ENCODE results near the gene DKC1.
"Not testable (repeated sequence)": the region's sequence is repeated elsewhere in the genome, so short reads cannot be mapped to it uniquely, and the experiment has no call there.

DKC1 gene

GRCh38 chrX:154785716-154786115, 23.1 kb downstream of the DKC1 start:
- DNase-seq (ENCODE audit: low spot score) (no peak), FAIRE-seq (no peak)

- DNase-seq (ENCODE audit: low spot score): peak; percentile 78
- peak; percentile 99 for FAIRE-seq
These were observed 28.8 kb downstream of the DKC1 start for GRCh38 chrX:154791467-154791866.

GRCh38 chrX:154791939-154792338, 29.3 kb downstream of the DKC1 start:
- FAIRE-seq: no peak
- DNase-seq (ENCODE audit: low spot score): peak; percentile 25

GRCh38 chrX:154793084-154793795, 30.6 kb downstream of the DKC1 start:
- DNase-seq (ENCODE audit: low spot score) (no peak), FAIRE-seq (no peak)

GRCh38 chrX:154795016-154795415, 32.4 kb downstream of the DKC1 start:
- peak; percentile 12 for FAIRE-seq
- DNase-seq (ENCODE audit: low spot score): no peak

- peak; percentile 93 for FAIRE-seq
These were observed 34.3 kb downstream of the DKC1 start for GRCh38 chrX:154797006-154797405.

GRCh38 chrX:154799556-154800348, 37.1 kb downstream of the DKC1 start:
- peak; percentile 28 for DNase-seq (ENCODE audit: low spot score)
- no peak for FAIRE-seq

More at GRCh38 chrX:154797006-154797405, 34.3 kb downstream of the DKC1 start:
- peak; percentile 58 for DNase-seq (ENCODE audit: low spot score)

GRCh38 chrX:154800478-154801210, 38.0 kb downstream of the DKC1 start:
- DNase-seq (ENCODE audit: low spot score) (peak; percentile 3), FAIRE-seq (peak; percentile 5)

GRCh38 chrX:154802947-154803346, 40.3 kb downstream of the DKC1 start:
- no peak for DNase-seq (ENCODE audit: low spot score)
- FAIRE-seq: no peak

- no peak for FAIRE-seq
- DNase-seq (ENCODE audit: low spot score): no peak
These were observed 41.7 kb downstream of the DKC1 start for GRCh38 chrX:154804261-154804956.

GRCh38 chrX:154804957-154805695, 42.5 kb downstream of the DKC1 start, which contains the start of gene MPP1:
Gene MPP1, minus strand, starts transcription at chrX:154805485. Its CDS starts 112 bp downstream, at chrX:154805373.
- FAIRE-seq (no peak), DNase-seq (ENCODE audit: low spot score) (peak; percentile 61)

- peak; percentile 5 for DNase-seq (ENCODE audit: low spot score)
- FAIRE-seq: no peak
These were observed 43.0 kb downstream of the DKC1 start for GRCh38 chrX:154805696-154806091.

GRCh38 chrX:154806837-154807501, 44.3 kb downstream of the DKC1 start:
- no peak for DNase-seq (ENCODE audit: low spot score)
- FAIRE-seq: no peak

- DNase-seq (ENCODE audit: low spot score) (no peak), FAIRE-seq (no peak)
These were observed 47.4 kb downstream of the DKC1 start for GRCh38 chrX:154809939-154810665.

- no peak for FAIRE-seq
These were observed 49.9 kb downstream of the DKC1 start for GRCh38 chrX:154812341-154813101.

GRCh38 chrX:154813801-154814200, 51.1 kb downstream of the DKC1 start:
- no peak for FAIRE-seq

More at GRCh38 chrX:154812341-154813101, 49.9 kb downstream of the DKC1 start:
- no peak for DNase-seq (ENCODE audit: low spot score)

GRCh38 chrX:154815274-154815818, 52.7 kb downstream of the DKC1 start:
- DNase-seq (ENCODE audit: low spot score): peak; percentile 12
- peak; percentile 96 for FAIRE-seq

More at GRCh38 chrX:154813801-154814200, 51.1 kb downstream of the DKC1 start:
- DNase-seq (ENCODE audit: low spot score): no peak

GRCh38 chrX:154816326-154816898, 53.7 kb downstream of the DKC1 start:
- DNase-seq (ENCODE audit: low spot score): not testable (repeated sequence)
- peak; percentile 17 for FAIRE-seq

All from RCC 7860 (cell line).